Left forelimb (tissue), 1 donor: ENCODE measurements around the gene DDI2.

ENCODE experiments used
- DNase-seq: peaks from one replicate; pipeline ENCODE4 v3.0.0-alpha.2; 2018; ENCODE audit warnings: low spot score

Gene DDI2

DNA sequence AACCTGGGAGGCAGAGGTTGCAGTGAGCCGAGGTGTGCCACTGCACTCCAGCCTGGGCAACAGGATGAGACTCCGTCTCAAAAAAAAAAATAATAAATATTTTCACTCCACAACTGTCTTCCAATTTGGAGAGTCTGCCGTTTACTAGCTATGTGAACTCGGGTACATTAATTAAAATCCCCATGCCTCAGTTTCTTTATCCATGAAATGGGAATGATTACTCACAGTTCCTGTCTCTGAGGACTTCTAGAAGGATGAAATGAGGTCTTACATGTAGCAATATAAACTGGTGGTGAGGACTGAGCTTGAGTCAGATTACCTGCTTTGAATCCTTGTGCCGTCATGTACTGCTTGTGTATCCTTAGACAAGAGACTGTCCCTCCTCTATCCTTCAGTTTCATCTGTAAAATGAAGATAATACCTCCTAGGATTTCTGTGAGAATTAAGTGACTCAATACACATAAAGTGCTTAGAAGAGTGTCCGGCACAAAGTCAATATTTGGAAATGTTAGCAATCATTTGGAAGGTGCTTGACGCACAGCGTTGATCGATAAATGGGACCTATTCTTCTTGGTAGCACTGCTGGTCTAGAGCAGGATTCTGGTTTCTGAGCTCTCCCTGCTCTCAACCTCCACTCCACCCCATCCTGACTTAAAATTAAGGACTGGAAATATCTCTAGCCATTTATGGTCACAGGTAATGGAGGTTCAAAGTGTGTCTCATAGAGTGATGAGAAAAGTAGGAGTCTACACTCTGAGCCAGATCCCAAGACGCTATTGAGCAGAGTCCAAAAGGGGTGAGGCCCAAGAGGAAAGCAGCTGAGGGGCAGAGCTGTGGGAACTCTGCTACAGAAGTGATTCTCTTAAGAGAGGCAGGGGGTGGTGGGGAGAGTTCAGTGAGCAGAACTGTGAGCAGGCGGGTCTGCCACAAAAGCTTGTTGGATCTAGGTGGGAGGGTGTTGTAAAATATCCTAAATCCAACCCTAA, 11.6 kb upstream of the DDI2 start:
- no peak for DNase-seq

DNA sequence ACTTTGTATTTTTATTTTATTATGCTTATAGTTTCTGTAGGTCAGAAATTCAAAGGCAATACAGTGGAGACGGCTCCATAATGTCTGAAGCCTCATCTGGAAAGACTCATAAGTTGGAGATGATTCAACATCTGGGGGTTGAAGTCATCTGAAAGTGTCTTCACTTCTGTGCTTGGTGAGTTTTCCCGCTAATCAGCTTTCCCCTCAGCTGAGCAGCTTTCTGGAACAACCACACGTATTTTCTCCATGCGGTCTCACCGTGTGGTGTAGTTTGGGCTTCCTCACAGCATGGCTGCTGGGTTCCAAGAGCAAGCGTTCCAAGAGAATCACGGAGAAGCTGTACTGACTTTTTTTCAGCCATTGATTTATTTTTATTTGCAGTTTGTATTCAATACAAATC, 7.6 kb upstream of the DDI2 start:
- no peak for DNase-seq

- DNase-seq, result no peak
Measured at GRCh38 chr1:15610167-15610566, 7.1 kb upstream of the DDI2 start.

DNA sequence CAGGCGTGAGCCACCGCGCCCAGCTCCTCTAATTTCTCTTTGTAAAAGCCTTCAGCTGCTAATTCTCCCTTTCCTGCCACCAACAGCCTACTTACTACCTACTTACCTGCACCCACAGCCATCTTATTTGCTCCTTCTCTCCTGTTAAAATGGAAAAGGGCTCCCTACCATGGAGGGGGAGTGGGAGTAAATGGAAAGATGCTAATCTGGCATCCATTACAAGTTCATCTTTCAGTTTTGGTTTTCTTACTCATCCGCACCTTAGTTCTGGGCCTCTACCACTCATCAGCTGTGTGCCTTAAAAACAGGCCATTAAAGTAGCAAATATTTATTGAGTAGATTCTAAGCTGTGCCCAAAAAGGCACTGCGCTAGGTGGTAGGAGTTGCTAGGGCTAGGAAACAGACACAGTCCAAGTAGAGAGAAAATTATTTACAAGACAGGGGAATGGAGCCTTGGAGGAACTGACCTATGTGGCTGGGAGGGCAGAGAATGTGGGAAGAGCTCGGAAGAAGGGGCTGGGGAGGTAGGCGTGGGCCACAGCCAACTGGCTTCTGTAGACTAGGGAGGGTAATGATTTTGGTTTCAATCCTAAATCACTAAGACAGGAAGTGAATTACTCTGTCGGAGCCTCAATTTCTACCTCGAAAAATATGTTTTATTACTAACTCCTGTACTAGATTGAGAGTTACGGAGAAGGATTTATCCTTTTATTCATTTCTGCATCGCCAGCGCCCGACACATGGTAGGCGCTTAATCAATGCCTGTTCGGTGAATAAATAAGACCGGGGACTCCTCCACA, 685 bp upstream of the DDI2 start:
- no peak for DNase-seq

DNA sequence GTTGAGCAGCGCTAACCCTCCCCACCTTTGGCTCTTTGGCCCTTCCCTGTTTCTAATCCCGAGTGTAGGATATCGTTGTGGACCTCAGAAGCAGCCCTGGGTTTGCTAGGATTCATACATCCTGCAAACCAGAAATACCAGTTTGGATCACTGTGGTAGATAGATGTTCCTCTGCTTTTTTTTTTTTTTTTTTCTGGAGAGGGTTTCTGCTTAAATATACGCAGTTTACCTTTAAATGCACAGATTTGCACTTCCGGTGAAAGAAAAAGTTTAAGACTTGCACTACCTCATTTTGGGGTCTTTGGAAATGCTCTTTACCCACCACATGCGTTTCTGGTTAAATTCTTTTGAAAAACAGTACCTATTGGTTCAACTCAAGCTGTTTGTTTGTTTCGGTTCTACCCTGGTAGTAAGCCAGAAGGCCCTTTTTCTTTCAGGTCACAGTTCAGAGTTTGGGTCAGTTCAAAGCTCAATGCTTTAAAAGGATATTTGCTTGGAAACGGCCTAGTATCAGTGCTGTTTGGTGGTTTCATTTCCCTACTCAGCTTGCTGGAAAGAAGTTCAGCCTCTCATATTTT, 908 bp downstream of the DDI2 start:
- no peak for DNase-seq

DNA sequence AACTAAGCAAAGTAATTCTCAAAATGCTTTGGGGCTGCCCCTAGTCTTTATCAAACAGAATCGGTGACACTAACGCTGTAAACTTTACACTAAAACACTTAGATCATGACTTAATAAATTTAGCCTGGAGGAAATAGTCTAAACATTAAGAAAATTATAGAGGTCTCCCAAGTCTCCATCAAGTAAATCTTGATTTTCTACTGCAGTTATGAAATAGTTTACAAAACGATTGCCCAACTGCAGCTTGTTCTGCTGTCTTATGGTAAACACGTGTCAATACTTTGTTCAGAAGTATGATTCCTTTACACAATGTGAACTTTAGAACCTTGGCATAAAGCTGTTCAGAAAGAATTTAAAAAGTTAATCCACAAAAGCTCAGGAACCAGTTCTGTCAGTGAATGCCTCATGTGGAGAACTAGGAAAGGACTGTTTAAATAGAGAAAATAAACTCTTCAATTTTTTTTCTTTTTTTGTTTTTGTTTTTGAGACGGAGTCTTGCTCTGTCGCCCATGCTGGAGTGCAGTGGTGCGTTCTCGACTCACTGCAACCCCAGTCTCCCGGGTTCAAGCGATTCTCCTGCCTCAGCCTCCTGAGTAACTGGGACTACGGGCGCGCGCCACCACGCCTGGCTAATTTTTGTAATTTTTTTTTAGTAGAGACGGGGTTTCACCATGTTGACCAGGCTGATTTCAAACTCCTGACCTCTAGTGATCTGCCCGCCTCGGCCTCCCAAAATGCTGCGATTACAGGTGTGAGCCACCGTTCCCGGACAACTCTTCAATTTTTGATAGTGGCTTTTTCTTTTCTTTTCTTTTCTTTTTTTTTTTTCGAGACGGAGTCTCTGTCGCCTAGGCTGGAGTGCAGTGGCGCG, 1.6 kb downstream of the DDI2 start:
- no peak for DNase-seq

DNA sequence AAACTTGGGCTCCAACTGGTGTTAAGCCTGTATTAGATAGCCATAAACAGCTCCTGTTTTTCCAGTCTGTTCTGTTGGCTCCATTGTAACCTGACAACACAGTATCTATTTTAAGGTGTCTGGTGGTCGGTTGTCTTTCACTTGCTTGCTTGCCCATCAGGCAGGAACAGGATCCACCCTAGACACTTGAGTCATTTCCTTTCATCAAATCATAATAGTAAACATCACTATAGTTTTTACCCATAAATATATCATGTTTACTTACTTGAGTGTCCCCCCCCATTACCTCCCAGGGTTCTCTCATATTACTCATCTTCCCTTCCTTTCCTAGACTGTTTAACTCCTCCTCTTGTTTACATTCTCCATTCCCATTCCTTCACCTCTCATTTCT, 2.9 kb downstream of the DDI2 start:
- no peak for DNase-seq

DNA sequence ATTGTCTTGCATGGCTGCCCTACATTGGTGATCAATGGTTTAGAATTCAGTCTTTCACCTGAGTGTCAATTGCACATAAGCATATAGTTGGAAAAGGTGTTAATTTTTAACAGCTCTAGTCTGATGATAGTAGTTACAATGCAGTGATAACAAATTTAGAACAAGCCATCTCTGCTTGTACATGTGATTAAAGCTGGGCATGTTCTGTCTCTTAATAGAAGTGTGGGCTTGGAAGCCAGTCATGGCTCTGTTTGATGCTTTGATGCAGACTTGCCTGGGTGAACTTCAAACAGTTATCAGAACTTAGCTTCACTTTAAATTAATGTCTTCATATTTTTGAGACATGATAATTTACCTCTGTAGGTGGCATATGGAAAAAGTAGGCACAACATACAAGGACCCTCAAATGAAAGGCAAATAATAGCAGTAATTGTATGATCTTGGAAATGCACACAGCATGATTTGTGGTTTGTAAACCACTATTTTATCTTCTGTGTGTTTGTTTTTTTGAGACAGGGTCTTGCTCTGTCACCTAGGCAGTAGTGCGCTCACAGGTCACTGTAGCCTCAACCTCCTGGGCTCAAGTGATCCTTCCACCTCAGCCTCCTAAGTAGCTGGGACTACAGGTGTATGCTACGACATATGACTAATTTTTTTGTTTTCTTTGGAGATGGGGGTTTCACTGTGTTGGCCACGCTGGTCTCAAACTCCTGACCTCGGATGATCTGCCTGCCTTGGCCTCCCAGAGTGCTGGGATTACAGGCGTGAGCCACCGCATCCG, 3.8 kb downstream of the DDI2 start:
- no peak for DNase-seq

DNA sequence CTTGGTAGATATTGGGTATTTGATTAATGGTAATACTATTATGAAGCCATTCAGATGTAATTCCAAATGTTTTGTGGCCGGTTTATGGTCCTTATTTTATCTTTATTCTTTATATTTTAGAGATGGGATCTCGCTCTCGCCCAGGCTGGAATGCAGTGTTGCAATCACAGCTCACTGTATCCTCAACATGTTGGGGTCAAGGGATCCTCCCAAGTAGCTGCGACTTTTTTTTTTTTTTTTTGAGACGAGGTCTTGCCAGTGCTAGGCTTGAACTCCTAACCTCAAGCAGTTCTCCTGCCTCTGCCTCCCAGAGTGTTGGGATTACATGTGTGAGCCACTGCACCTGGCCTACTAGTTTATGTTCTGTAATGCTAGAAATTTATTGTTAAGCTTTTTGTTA, 4.7 kb downstream of the DDI2 start:
- no peak for DNase-seq

DNA sequence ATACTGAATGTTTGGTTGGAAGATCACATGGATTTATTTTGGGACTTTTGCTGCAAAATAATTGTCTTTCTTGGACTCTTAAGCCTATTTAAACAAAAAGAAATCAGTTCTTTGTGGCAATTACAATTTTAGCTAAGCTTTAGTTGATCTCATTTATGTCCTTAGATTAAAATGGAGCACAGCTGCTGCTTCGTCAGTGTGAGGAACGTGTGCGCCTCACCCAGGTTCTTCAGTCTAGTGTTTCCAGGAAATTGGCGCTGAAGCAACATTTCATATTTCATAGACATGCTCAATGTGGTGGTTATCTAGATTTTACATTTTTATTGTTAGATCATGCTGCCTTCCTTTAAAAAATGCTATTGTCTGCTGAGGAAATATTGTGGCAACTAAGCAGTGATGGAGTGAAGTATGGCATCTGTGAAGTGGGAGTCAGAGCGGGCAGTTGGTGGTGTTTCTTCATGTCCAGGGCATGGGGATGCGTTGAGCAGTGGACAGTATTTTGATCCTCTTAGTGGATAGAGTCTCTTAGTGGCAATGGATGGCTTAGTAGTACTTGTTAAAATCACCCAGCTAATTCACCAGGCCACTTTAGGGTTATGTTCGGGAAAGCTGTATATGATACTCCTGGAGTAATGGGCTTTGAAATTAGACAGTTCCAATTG, 5.6 kb downstream of the DDI2 start:
- no peak for DNase-seq

DNA sequence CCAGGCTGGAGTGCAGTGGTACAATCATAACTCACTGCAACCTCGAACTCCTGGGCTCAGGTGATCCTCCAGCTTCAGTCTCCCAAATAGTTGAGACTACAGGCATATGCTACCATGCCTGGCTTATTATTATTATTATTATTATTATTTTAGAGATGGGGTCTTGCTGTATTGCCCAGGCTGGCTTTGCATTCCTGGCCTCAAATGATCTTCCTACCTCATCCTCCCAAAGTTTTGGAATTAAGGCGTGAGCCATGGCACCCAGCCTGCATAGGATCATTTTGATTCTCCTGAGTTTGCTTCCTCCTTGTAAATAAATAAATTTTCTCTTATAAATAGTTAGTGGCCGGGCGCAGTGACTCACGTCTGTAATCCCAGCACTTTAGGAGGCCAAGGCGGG, 6.2 kb downstream of the DDI2 start:
- no peak for DNase-seq

DNA sequence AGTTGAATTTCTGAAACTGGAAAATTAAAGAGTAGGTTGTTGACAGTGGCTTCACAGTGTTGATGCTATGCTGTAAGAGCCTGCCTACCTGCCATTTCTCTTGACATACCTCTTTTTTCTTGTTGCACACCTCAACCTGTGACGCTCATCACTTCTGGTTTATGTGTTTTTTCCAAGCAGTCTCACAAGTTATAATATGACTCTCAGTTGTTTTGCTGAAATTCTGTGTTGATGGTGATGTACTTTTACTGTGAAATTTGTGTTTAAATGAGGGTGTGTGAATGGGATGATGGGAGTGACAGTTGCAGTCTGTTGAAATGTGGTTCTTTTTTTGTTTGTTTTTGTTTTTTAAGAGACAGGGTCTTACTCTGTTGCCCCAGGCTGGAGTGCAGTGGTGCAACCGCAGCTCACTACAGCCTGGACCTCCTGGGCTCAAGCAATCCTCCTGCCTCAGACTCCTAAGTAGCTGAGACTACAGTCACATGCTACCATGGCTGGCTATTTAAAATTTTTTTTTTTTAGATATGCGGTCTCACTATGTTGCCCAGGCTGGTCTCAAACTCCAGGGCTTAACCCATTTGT, 7.0 kb downstream of the DDI2 start:
- no peak for DNase-seq

- no peak for DNase-seq
Measured at GRCh38 chr1:15625056-15625917, 8.0 kb downstream of the DDI2 start.

- DNase-seq, result no peak
Measured at GRCh38 chr1:15626269-15626950, 9.2 kb downstream of the DDI2 start.

- DNase-seq, result no peak
Measured at GRCh38 chr1:15627343-15627988, 10.2 kb downstream of the DDI2 start.

DNA sequence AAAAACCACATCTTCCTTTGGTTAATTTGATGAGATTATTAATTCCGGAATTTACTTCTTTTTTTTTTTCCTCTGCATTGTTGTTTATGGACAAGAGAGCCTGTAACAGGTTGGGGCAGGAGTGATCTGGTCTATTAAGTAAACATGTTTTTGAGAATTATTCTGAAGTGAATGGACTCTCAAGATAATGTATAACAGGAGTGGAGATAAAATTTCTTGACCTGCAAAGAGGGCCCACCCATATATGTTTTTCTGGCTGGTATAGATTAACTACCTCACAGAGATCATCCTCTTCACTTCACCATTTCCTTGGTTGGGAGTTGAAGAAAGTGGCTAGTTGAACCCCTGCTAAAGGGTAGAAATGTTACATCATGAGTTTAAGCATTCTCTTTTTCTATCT, 10.7 kb downstream of the DDI2 start:
- DNase-seq, result no peak

- DNase-seq, result no peak
Measured at GRCh38 chr1:15633756-15634420, 16.6 kb downstream of the DDI2 start.
